HTERT RPE-1 (cell line): ENCODE results near the gene GHRH.

Experiments used
- in situ Hi-C: fragments of 300-500 bp; cut with MboI; formaldehyde crosslinking; loops from 4 replicates; pipeline ENCODE4 v1.14.3; 2020; ENCODE audit warnings: low sequenced_read_pairs

GHRH gene

GRCh38 chr20:37291724-37292126 is 30.1 kb upstream of the GHRH start:
- in situ Hi-C loops = no loop called here

GRCh38 chr20:37290158-37290810 is 28.7 kb upstream of the GHRH start:
- in situ Hi-C loops = no loop called here

- in situ Hi-C loops = no loop called here
Observed at GRCh38 chr20:37288091-37288490, 26.5 kb upstream of the GHRH start.

GRCh38 chr20:37285664-37286374 is 24.2 kb upstream of the GHRH start:
- in situ Hi-C loops = no loop called here

- in situ Hi-C loops = no loop called here
Observed at GRCh38 chr20:37284691-37285161, 23.1 kb upstream of the GHRH start.

- in situ Hi-C loops = no loop called here
Observed at GRCh38 chr20:37283530-37284195, 22.0 kb upstream of the GHRH start.

GRCh38 chr20:37282556-37282955 is 20.9 kb upstream of the GHRH start:
- in situ Hi-C loops = no loop called here

- in situ Hi-C loops = no loop called here
Observed at GRCh38 chr20:37280403-37280802, 18.8 kb upstream of the GHRH start.

GRCh38 chr20:37279820-37280219 is 18.2 kb upstream of the GHRH start:
- in situ Hi-C loops = no loop called here

- in situ Hi-C loops = no loop called here
Observed at GRCh38 chr20:37278966-37279590, 17.5 kb upstream of the GHRH start.

- in situ Hi-C loops = no loop called here
Observed at GRCh38 chr20:37277253-37277593, 15.6 kb upstream of the GHRH start.

- in situ Hi-C loops = no loop called here
Observed at GRCh38 chr20:37276494-37277252, 15.1 kb upstream of the GHRH start.

- in situ Hi-C loops = loop anchor here (25.0 kb wide), 1 partner anchor 262 kb away; the partner anchor contains the start of gene BLCAP
Observed at GRCh38 chr20:37274851-37275524, 13.4 kb upstream of the GHRH start.

GRCh38 chr20:37273988-37274387 is 12.4 kb upstream of the GHRH start:
- in situ Hi-C loops = loop anchor here (25.0 kb wide), 1 partner anchor 263 kb away; the partner anchor contains the start of gene BLCAP

GRCh38 chr20:37271421-37271768 is 9.8 kb upstream of the GHRH start:
- in situ Hi-C loops = loop anchor here (25.0 kb wide), 1 partner anchor 266 kb away; the partner anchor contains the start of gene BLCAP

GRCh38 chr20:37270576-37271420 is 9.2 kb upstream of the GHRH start:
- in situ Hi-C loops = loop anchor here (25.0 kb wide), 1 partner anchor 267 kb away; the partner anchor contains the start of gene BLCAP

- in situ Hi-C loops = loop anchor here (25.0 kb wide), 1 partner anchor 270 kb away; the partner anchor contains the start of gene BLCAP
Observed at GRCh38 chr20:37267667-37268313, 6.2 kb upstream of the GHRH start.

GRCh38 chr20:37266940-37267666 is 5.5 kb upstream of the GHRH start:
- in situ Hi-C loops = loop anchor here (25.0 kb wide), 1 partner anchor 270 kb away; the partner anchor contains the start of gene BLCAP
